ENCODE results near the gene NHP2. TPM values are rescaled to one million over a fixed set of nuclear protein-coding genes. Genes with fewer than 3 reads are reported as not detected.

The NHP2 gene
- 384 to 453 TPM (median 422 TPM) in 5 replicates for total RNA-seq (2022; extraction: Qiagen RNA extraction; ENCODE audit: low read depth)

DNA sequence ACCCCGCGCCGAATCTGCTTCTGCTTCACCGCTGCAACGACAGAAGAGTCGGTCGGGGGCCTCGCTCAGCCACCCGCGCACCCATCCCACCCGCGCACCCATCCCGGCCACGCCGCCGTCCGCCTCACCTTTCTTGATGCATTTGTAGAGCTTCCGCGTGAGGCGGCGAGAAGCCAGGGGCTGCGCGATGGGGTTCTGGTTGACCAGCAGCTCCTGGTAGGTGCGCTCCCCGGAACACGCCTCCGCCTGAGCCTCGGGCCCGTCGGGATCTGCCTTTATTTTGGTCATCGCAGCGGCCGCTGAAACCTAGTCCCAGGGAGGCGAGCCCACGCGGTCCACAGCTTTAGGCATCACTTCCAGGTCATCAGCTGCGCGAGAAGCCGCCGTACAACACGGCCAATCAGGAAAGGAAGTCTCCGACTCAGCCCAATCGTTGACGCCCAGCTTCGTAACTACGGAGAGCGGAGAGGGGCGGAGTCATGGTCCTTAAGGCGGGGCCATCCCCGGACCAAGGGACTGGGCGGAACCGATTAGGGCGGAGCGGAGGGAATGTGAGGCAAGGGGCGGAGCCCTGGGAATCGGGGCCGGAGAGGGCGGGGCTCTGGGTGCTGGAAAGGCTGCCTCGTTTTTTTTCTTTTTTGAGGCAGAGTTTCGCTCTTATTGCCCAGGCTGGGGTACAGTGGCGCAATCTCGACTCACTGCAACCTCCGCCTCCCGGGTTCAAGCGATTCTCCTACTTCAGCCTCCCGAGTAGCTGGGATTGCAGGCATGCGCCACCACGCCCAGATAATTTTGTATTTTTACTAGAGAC is at the start of gene NHP2:
Gene NHP2, minus strand, starts transcription at position 356 of the 811 bp plus-strand sequence. Its CDS starts 68 bp downstream, at position 288.

DNA sequence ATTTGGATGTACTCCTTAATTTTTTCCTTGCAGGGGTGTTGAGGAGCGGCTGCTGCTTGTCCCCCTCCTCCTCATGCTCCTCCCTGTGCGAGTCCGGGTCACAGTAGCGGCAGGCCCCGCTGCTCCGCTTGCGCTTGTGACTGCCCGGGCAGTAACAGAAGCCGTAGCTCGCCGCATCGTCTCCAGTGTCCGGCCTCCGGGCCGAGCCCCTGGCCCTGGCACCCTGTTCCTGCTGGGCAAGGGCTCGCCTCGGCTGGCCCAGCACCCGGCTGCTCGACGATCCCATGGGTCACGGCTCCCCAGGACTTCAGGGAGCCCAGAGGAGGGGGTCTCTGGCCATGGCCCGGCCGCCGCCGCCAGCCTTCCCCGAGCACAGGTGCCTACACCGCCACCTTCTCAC is 33.3 kb upstream of the NHP2 start, which contains the start of gene GMCL2:
Gene GMCL2, minus strand, starts transcription at position 358 of the 400 bp plus-strand sequence. Its CDS starts 72 bp downstream, at position 286.

DNA sequence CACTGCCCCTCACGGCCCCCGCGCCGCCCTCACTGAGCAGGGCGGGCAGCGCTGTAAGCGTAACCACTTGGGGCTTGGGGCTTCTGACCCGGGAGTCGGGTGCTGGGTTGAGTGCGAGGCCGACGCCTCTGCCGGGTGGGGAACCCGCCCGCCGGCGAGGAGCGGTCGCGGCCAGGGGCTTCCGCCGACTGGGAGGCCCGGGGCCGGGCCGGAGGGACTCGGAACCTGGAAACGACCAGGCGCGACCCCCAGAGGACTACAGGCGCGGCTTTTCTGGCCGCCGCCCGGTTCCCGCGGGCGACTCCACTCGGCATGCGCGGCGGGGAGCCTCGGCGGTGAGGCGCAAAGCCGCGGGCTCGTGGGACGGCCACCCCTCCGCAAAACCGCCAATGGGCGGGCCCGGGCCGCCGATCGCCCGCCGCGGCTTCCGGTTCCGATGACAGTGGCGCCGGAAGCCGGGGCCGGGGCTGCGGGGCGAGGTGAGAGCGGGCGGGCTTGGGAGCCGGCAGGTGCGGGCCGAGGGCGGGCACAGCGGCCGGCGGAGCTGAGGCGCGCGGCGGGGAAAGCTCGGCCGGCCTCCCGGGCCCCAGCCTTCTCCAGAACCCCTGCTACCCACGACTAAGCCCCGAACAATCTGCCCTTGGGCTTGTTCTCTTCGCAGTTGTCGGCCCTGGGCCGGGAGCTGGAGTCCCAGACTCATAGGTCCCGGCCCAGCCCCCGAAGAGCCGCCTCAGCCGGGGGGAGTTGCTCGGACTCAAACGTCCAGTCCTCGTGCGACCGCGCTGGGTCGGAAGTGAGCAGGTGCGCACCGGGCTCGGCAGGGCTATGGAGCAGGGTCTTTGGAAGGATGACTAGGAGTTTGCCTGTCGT is 22.9 kb downstream of the NHP2 start, which contains the start of gene RMND5B:
Gene RMND5B, plus strand, starts transcription at position 439 of the 870 bp plus-strand sequence. CDS start 7,106 bp downstream, outside the sequence.

DNA sequence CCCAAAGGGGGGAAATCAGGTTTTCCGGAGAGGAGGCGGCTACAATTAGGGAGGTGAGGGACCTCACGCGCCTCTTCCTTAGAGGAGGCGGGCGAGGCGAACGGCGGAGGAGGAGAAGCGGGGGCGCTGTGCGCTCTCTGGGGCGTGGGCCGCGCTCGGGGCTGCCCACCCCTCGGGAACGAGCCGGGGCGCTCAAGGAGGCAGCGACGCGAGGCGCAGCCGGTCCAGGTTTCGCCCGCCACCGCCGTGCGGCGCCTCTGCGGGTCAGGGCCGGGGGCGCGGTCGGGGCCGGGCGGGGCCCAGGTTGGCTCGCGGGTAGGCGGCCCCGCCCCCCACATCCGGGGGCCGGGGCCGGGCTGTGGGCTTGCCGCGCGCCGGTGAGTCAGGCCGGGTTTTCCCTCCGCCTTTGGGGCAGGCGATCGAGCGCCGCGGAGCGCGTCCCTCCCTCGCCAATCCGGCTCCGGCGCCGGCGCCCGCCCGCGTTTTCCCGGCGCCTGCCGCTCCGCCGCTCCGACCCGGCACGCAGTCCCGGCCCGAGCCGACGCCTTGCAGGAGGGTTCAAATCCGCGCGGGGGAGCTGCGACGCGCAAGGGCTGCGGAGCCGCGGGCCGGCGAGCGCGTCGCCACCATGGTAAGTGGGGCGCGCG is 40.4 kb downstream of the NHP2 start, which contains the start of gene N4BP3:
Gene N4BP3, plus strand, starts transcription at position 392 of the 647 bp plus-strand sequence. CDS start 6,052 bp downstream, outside the sequence.

Other genes starting within 250 kb of the NHP2 start
- gene PROP1, start 157.6 kb downstream of the NHP2 start, total RNA-seq (2022; extraction: Qiagen RNA extraction; ENCODE audit: low read depth): 0.19 TPM in 1 of 5 replicates, not detected in the others
- gene N4BP3, start 40.4 kb downstream of the NHP2 start, total RNA-seq (2022; extraction: Qiagen RNA extraction; ENCODE audit: low read depth): 0.73 to 1.1 TPM (median 1.0 TPM) in 5 replicates
- 18.6 to 33.5 TPM (median 32.3 TPM) in 5 replicates for gene RMND5B, start 22.9 kb downstream of the NHP2 start, total RNA-seq (2022; extraction: Qiagen RNA extraction; ENCODE audit: low read depth)
- not detected in 5 replicates for gene GMCL2, start 33.5 kb upstream of the NHP2 start, total RNA-seq (2022; extraction: Qiagen RNA extraction; ENCODE audit: low read depth)
- 320 to 421 TPM (median 337 TPM) in 5 replicates for gene HNRNPAB, start 50.6 kb upstream of the NHP2 start, total RNA-seq (2022; extraction: Qiagen RNA extraction; ENCODE audit: low read depth)
- gene PHYKPL, start 78.9 kb upstream of the NHP2 start, total RNA-seq (2022; extraction: Qiagen RNA extraction; ENCODE audit: low read depth): 6.5 to 12.0 TPM (median 9.9 TPM) in 5 replicates